LNCaP clone FGC (cell line): ENCODE measurements around the gene ITGA11.

Source experiments
- DNase-seq: peaks from one replicate; pipeline ENCODE4 v3.0.0-alpha.2; 2011; ENCODE audit warnings: low read depth
- H3K4me3 ChIP-seq: 2 replicates; pipeline ENCODE4 v1.5.1; 2011; ENCODE audit warnings: mild to moderate bottlenecking, low read depth, low read length, control low read depth
- TF ChIP-seq, protein P1 (sequence below): IDR thresholded peaks from 2 replicates; pipeline ENCODE4 v1.5.1; 2012; ENCODE audit warnings: mild to moderate bottlenecking; ENCODE audit not compliant: control insufficient read depth, insufficient read depth; ENCODE audit errors: extremely low read depth

The ITGA11 gene

DNA sequence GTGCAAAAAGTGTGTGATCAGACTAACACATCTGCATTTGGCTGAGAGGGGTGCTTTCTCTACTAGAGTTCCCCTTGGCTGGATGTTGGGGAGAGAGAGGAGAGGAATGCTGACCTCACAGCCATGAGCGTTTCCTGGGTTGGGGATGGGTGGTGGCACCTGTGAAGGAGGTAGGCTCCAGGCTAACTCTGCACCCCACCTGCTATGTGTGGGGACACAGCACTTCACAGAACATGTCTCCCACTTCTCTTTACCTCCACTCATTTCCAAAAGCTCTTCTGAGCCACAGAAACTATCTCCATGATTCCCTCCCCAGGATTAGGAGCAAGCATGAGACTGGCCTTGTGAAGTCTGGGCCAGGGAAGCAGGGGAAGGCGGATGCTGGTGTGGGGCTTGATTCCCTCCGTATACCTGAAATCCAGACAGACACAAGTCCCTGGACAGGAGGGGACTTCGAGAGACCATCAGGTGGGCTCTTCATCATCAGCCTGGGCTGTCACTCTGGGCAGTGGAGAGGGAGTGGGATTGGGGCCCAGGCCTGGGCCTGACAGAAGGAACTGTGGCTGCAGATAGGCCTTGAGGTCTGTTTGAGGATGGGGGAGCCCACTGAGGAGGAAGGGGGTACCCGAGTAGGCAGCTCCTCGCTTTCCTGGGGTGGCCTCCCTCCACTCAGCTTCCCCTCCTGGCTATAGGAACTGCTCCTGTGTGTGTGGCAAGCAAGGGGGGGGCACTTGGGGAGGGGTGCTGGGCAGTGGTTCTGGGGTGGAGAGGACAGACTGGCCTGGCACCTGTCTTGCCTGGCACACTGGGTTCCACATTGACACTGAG, 113.7 kb downstream of the ITGA11 start:
- TF ChIP-seq, protein P1, sequence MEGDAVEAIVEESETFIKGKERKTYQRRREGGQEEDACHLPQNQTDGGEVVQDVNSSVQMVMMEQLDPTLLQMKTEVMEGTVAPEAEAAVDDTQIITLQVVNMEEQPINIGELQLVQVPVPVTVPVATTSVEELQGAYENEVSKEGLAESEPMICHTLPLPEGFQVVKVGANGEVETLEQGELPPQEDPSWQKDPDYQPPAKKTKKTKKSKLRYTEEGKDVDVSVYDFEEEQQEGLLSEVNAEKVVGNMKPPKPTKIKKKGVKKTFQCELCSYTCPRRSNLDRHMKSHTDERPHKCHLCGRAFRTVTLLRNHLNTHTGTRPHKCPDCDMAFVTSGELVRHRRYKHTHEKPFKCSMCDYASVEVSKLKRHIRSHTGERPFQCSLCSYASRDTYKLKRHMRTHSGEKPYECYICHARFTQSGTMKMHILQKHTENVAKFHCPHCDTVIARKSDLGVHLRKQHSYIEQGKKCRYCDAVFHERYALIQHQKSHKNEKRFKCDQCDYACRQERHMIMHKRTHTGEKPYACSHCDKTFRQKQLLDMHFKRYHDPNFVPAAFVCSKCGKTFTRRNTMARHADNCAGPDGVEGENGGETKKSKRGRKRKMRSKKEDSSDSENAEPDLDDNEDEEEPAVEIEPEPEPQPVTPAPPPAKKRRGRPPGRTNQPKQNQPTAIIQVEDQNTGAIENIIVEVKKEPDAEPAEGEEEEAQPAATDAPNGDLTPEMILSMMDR: no peak
- no peak overlapping the region for H3K4me3 ChIP-seq
- no peak for DNase-seq

DNA sequence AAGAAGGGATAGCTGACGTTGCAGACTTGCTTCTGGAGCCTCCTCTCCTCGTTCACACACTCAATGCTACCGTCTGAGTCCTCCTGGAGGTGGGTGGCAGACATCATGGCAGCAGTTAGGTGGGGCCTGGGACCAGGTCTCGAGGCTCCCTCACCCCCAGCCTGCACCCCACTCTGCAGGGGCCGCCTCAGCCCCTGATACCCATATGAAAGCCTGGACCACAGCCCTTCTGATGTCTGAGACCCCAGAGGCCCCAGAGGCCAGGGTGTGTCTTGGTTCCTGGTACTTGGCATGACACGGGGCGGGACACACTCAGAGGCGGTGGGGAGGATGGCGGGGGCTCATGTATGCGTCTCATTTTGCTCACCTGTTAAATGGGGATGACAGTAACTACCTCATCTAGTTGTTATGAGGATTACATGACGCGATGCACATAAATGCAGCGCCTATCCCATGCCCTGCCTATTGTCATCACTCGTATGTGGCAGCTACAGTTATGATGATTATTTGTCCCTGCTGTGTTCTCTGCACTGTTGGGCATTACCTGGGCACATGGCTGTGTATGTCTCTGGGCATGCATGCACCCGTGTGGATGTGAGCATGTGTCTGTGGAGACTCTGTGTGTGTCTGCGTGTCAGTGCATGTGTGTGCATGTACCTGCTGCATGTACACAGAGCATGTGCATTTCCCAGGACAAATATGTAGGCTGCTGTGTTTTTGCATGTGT, 114.5 kb downstream of the ITGA11 start:
- TF ChIP-seq, protein P1: no peak
- no peak for DNase-seq
- H3K4me3 ChIP-seq: no peak overlapping the region

DNA sequence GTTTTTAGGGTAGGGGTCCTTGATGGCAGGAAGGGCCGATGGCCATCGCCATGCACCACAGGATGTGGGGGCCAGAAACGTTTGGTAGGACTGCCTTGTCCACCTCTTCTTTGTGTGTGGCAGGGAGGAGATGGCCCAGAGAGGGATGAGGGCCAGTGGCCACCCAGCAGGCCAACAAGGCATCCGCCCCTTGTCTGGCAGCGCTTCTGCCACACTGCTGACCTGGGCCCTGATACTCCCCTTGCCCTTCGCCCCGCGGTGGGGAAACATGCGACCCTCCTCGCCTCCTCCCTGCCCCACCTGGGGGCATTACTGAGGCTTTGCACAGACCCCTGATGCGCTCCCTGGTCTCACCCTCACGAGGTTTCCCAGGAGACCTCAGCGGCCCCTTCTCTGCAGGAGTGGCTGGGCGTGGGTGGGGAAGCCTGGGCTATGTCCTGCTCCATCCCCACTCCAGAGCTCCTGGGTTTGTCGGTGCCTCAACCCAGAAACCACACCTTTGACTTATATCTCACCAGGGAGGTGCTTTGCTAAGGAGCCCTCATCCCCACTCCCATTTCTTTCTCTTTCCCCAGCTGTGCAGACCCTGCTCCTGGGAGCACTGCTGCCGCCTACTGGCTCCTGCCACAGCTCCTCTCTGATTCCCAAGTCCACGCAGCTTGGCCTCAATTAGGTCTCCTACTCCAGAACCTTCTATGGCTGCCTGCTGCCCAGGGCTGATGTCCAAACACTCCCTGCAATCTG, 115.7 kb downstream of the ITGA11 start:
- H3K4me3 ChIP-seq: no peak overlapping the region
- TF ChIP-seq, protein P1: peak; percentile 52
- no peak for DNase-seq

DNA sequence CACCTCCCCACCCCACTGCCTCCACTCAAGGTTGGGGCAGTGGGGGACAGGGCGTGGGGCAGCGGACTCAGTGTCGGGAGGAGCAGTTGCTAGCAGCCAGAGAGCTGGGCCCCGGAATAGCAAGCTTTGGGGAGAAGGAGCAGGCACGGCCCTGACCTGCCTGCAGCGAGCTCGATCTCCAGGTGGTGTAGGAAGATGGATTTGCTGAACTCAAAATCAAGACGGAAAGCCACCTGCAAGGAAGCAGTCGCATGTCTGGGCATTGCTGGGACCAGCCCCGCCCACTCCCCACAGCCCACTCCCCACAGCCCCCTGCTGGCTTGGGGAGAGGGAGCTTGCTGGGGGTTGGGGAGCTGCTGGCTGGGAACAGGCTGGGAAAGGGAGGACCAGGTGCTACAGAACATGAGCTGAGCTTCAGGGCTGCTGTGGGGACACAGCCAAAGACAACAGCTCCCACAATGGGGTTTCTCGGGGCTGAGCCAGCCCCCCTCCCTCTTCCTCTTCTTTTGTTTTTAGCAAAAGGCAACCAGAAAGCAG, 116.4 kb downstream of the ITGA11 start:
- no peak for DNase-seq
- TF ChIP-seq, protein P1: no peak

DNA sequence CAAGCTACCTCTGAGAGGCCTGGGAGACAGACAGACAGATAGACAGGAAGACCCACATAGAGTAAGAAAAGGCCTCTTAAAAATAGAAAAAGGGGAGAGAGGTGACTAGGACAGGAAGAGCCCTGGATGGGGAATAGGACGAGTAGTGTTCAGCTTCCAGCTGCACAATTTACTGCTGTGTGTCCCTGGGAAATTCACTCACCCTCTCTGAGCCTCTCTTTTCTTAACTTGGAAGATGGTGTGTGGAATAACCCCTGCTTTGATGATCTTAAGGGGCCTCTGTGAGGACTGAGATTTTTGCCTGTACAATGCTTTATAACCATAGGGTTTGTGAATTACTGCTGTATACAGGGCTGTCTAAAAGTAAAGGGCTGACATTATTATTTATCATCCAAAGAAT, 116.9 kb downstream of the ITGA11 start:
- TF ChIP-seq, protein P1: no peak
- DNase-seq: no peak
- H3K4me3 ChIP-seq: no peak overlapping the region

More for the DNA sequence above, 116.4 kb downstream of the ITGA11 start:
- no peak overlapping the region for H3K4me3 ChIP-seq

DNA sequence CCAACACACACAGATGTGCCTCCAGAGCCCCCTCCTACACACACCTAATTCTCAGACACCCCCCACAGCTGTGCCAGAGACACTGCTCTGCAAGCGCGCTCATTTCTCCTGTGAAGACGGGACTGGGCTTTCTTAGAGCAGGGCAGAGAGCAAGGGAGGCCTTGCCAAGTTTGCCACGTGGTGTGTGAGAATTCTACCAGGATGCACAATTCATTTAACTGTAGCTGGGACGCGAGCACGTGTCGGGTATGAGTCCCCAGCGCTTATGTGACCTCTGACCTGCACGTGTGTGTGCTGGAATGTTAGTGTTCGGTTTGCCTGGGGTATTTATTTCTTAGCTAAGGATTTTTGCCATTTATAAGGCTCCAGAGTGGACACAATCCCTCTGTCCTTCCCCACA, 117.4 kb downstream of the ITGA11 start:
- no peak overlapping the region for H3K4me3 ChIP-seq
- TF ChIP-seq, protein P1: no peak
- no peak for DNase-seq
